Brain pericyte (primary cell): ENCODE results near the gene LGALS3BP.
"Not testable (repeated sequence)": the region's sequence is repeated elsewhere in the genome, so short reads cannot be mapped to it uniquely, and the experiment has no call there.

Source experiments
- DNase-seq: peaks from one replicate; pipeline ENCODE4 v3.0.0-alpha.2; 2012; ENCODE audit warnings: low read depth, low spot score

LGALS3BP gene

GRCh38 chr17:78963378-78963777 is 16.3 kb downstream of the LGALS3BP start:
- no peak for DNase-seq

GRCh38 chr17:78962984-78963348 is 16.8 kb downstream of the LGALS3BP start:
- not testable (repeated sequence) for DNase-seq

GRCh38 chr17:78962345-78962983 is 17.3 kb downstream of the LGALS3BP start:
- DNase-seq = no peak

DNA sequence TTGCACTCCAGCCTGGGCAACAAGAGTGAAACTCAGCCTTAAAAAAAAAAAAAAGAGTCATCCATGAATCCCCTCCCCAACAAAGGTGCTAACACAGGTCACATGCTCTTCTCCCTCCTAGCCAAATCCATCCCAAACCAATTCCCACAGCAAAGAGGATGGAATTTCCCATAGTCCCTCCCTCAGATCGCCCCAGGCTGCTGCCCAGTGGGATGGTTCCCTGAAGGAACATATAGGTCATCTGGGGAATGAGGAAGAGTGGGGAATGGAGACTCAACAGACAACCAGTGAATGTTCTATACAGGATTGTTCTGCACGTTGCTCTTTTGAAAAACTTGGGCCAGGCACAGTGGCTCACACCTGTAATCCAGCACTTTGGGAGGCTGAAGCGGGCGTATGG is 18.2 kb downstream of the LGALS3BP start:
- no peak for DNase-seq

- no peak for DNase-seq
Observed at GRCh38 chr17:78960928-78961327, 18.8 kb downstream of the LGALS3BP start.

DNA sequence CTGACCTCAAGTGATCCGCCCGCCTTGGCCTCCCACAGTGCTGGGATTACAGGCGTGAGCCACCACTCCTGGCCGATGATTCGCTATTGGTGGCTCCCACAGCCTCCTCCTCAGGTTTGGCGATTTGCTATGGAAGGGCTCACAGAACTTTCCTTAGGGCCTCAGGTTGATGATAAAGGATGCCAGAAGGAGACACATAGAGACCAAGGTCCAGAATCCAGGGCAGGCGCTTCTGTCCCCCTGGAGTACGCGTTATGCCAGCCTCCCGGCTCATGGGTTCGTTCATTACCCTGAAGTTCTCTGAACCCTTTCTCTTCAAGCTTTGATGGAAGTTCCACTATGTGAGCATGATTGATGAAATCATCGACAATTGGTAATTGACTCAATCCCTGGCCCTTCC is 19.9 kb downstream of the LGALS3BP start:
- no peak for DNase-seq

GRCh38 chr17:78958641-78959127 is 21.0 kb downstream of the LGALS3BP start:
- no peak for DNase-seq

- DNase-seq = no peak
Observed at GRCh38 chr17:78957128-78957527, 22.6 kb downstream of the LGALS3BP start.

DNA sequence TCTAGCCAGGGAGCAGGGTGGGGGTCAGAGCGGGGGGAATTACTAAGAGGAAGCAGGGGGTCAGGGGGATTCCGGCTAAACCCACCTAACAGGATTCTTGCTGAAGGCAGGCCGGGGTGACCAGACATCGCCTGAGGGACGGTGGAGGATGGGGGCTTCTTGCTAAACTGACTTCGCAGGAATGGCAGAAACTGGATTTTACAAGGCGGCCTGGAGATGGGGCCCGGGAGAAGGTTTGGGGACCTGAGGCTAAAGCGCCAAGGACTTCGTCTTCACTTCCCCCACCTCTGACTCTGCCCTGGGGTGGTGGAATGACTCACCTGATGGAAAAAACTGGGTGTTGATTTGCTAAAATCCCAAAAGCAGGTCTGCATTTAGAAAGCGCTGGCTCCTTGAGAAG is 23.5 kb downstream of the LGALS3BP start:
- DNase-seq = no peak

DNA sequence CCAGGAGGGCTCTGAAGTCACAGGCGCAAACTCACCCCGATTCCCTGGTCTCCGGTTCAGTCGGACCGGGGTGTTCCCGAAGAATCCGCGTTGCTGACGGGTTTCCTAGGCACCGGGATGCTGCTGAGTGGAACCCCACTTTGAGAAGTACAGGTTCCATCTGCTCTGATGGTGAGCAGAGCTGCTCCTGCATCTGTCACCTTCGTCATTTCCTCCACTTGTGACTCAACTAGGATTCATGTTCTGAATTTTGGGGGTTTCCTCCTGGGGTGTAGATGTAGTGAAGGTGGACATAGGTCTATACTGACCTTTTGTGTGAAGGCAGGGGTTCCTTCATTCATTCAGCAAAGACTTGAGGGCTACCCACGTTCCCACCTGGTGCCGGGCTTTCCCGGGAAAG is 25.0 kb downstream of the LGALS3BP start:
- no peak for DNase-seq

GRCh38 chr17:78953356-78954350 is 26.1 kb downstream of the LGALS3BP start:
- peak; percentile 32 for DNase-seq

DNA sequence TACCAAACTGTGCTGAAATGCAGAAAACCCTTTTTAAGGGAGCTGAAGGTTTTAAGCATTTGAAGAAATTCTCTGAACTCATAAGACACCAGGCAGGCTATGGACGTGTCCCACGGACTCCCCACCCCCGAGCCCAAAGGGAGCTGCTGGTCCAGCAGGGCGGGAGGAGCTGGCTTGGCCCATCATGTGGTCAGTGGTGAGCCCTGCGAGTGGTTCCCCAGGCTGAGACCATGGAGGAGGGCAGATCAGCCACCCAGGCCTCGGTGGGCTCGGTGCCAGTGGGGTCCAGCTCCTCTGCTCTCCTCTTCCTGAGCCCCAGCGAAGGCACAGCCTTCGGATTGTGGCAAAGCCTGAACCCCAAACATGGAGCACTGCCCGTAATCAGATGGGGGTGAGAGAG is 27.0 kb downstream of the LGALS3BP start:
- no peak for DNase-seq

DNA sequence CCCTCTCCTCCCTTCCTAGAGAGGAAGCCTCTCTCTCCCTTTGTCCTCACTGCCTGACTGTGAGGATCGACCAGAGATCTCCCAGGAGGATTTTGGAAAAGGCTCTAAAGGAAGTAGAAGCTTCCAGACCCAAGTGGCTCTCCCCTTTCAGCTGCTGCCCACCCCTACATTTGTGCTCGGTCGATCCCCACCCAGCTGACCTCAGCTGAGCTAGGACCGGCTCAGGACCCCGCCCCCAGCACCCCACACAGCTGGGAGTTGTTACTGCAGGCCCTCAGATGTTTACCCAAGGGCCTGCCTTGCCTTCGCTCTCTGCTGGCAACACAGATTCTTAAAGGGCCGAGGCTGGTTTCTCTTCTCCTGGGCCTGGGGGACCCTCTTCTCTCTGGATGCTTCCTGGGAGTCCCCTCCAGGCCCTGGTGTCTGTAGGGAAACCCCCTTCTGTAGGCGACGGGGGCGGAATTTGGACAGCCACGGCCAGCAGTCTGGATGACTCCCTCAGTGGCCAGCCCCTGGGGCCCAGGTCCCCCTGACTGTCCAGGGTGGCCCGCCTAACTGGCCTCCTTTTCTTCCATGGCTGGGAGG is 27.7 kb downstream of the LGALS3BP start:
- DNase-seq = no peak

GRCh38 chr17:78950870-78951269 is 28.9 kb downstream of the LGALS3BP start:
- DNase-seq = no peak

DNA sequence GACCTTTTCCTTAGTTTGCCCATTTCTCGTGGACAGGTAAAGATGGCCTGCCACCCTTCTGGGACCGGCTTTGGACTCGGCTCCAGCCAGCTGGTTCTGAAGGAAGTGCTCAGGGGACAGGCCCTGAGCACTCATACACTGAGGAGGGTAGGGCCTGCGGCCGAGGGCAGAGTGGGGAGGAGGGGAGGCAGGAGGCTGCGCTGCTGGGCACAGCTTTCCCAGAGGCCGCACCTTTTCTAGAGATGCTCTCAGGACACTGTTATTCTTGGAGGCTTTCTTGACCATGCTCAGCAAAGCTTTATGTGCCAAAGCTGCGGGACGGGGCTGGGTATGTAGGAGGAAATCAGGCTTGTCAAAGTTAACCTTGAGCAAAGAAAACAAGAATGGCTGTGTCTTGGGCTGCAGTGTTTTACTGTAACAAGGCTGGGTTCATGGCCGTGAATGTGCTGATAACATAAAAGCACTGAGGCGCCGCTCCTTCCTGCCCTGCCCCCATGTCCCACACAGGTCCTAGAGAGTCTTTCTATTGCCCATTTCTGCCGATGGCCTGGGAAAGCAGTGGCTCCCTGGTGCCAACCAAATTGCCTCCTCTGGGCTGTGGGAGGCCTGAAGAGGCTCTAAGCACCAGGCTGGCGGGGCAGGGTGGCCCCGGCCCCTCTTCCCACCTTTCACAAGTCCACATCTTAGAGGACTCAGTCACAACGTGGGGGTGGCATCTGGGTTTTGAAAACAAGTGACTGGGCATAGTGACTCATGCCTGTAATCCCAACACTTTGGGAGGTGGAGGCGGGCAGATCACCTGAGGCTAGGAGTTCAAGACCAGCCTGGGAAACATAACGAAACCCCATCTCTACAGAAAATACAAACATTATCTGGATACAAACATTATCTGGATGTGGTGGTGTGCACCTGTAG is 32.2 kb downstream of the LGALS3BP start:
- no peak for DNase-seq

GRCh38 chr17:78946631-78947030 is 33.1 kb downstream of the LGALS3BP start:
- DNase-seq = no peak

GRCh38 chr17:78946131-78946530 is 33.6 kb downstream of the LGALS3BP start:
- DNase-seq = no peak

DNA sequence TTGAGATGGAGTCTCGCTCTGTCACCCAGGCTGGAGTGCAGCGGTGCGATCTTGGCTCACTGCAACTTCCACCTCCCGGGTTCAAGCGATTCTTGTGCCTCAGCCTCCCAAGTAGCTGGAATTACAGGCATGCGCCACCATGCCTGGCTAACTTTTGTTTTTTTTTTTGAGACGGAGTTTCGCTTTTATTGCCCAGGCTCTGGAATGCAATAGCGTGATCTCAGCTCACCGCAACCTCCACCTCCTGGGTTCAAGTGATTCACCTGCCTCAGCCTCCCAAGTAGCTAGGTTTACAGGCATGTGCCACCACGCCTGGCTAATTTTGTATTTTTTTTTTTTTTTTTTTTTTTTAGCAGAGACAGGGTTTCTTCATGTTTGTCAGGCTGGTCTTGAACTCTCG is 34.3 kb downstream of the LGALS3BP start:
- not testable (repeated sequence) for DNase-seq

DNA sequence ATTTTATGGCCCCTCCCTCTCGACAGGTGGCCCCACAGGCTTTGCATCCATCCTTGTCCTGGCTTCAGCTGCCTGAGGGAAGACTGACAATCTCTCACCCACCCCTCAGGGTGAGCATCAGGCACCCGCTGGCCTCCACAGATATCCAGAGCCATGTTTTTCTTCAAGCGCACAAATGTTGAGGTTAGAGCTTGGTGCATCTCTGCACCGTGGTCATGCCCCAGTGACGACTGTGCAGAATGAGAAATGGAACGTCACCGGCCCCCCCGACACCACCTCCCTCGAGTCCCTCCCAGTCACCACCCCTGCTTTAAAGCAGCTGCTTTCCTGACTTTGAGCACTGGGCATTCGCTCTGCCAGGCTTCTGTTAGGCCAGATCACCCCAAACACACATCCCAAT is 34.8 kb downstream of the LGALS3BP start:
- no peak for DNase-seq

DNA sequence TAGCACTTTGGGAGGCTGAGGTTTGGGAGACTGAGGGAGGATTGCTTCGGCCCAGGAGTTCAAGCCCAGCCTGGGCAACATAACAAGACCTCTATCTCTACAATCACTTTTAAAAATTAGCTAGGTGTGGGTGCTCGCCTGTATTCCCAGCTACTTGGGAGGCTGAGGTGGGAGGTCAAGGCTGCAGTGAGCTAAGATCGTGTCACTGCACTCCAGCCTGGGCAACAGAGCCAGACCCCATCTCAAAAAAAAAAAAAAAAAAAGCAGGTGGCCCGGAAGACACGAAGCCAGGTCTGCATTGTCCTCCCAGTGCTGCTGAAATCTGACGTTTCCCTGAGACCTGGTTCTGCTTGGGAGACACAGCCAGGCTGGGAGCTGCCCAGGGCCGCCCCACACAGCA is 35.7 kb downstream of the LGALS3BP start:
- DNase-seq = no peak

- DNase-seq = no peak
Observed at GRCh38 chr17:78940708-78941107, 39.0 kb downstream of the LGALS3BP start.
